A549 treated with GW870086 at 1 μM for 4 hours (cell line): ENCODE measurements around the gene DAPK1. TPM values are rescaled to one million over a fixed set of nuclear protein-coding genes. Genes with fewer than 3 reads are reported as not detected.

Experiments
- total RNA-seq: library from RNA; stranded (reverse); fragments of 200-300 nt; extraction: Qiagen RNA extraction; gene quantifications from 5 replicates; pipeline ENCODE4 v1.2.3, GENCODE V29; 2022; ENCODE audit warnings: low read depth

The DAPK1 gene
- 15.1 to 24.8 TPM (median 22.3 TPM) in 5 replicates for total RNA-seq

DNA sequence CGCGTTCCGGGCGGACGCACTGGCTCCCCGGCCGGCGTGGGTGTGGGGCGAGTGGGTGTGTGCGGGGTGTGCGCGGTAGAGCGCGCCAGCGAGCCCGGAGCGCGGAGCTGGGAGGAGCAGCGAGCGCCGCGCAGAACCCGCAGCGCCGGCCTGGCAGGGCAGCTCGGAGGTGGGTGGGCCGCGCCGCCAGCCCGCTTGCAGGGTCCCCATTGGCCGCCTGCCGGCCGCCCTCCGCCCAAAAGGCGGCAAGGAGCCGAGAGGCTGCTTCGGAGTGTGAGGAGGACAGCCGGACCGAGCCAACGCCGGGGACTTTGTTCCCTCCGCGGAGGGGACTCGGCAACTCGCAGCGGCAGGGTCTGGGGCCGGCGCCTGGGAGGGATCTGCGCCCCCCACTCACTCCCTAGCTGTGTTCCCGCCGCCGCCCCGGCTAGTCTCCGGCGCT is at the start of gene DAPK1:
Gene DAPK1, plus strand, starts transcription at position 264 of the 442 bp plus-strand sequence. CDS start 1,211 bp downstream, outside the sequence.

DNA sequence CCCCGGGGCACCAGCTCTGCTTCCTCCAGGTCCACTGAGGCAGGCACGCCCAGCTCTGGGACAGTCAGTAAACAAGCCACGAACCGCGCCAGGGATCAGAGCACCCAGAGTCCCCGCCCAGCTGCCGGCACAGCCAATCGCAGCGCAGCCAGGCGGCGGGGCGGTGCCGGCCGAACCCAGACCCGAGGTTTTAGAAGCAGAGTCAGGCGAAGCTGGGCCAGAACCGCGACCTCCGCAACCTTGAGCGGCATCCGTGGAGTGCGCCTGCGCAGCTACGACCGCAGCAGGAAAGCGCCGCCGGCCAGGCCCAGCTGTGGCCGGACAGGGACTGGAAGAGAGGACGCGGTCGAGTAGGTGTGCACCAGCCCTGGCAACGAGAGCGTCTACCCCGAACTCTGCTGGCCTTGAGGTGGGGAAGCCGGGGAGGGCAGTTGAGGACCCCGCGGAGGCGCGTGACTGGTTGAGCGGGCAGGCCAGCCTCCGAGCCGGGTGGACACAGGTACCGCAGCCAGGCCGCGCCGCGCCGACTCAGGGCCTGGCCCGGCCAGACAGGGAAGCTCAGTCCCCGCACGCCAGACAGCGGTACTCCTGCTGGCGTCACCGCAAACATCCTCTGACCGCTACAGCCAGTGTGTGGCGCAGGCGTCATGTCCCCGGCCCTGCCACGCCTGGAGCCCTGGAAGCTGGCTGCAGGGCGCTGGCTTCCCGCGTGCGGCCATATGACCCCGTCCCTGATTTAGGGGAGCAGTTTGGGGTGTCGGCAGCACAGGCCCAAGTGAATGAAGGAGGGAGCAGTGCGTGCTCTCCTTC is 228.4 kb downstream of the DAPK1 start, which contains the start of gene CTSL:
Gene CTSL, plus strand, starts transcription at position 220 of the 810 bp plus-strand sequence. CDS start 1,485 bp downstream, outside the sequence.

Other genes starting within 250 kb of the DAPK1 start
- gene CTSL, start 228.3 kb downstream of the DAPK1 start, total RNA-seq: 657 to 768 TPM (median 686 TPM) in 5 replicates